Kidney epithelial cell (primary cell): ENCODE measurements around the gene VEGFB. TPM values are rescaled to one million over a fixed set of nuclear protein-coding genes. Genes with fewer than 3 reads are reported as not detected.

Source experiments
- DNase-seq: peaks from one replicate; pipeline ENCODE4 v3.0.0-alpha.2; 2010; ENCODE audit warnings: low read depth
- H3K27me3 ChIP-seq: 2 replicates; pipeline ENCODE4 v1.6.0; 2011; ENCODE audit warnings: low read length; ENCODE audit not compliant: control insufficient read depth, insufficient read depth
- H3K36me3 ChIP-seq: 2 replicates; pipeline ENCODE4 v1.5.1; 2011; ENCODE audit warnings: low read length; ENCODE audit not compliant: control insufficient read depth, insufficient read depth
- H3K4me3 ChIP-seq: 2 replicates; pipeline ENCODE4 v1.5.1; 2011; ENCODE audit warnings: low read depth, mild to moderate bottlenecking, control low read depth, low read length
- CTCF ChIP-seq: IDR thresholded peaks from 2 replicates; pipeline ENCODE4 v1.5.1; 2011; ENCODE audit warnings: mild to moderate bottlenecking, moderate library complexity, low read length, control low read depth, inconsistent platforms; ENCODE audit not compliant: insufficient read depth, poor library complexity, severe bottlenecking
- total RNA-seq: library from RNA; depleted of rRNA; stranded (reverse); fragments of >200 nt; gene quantifications from 2 replicates; pipeline ENCODE4 v1.2.3, GENCODE V29; 2015

The VEGFB gene
- total RNA-seq, 1 donor from 2014 or later, result 54.7 TPM

DNA sequence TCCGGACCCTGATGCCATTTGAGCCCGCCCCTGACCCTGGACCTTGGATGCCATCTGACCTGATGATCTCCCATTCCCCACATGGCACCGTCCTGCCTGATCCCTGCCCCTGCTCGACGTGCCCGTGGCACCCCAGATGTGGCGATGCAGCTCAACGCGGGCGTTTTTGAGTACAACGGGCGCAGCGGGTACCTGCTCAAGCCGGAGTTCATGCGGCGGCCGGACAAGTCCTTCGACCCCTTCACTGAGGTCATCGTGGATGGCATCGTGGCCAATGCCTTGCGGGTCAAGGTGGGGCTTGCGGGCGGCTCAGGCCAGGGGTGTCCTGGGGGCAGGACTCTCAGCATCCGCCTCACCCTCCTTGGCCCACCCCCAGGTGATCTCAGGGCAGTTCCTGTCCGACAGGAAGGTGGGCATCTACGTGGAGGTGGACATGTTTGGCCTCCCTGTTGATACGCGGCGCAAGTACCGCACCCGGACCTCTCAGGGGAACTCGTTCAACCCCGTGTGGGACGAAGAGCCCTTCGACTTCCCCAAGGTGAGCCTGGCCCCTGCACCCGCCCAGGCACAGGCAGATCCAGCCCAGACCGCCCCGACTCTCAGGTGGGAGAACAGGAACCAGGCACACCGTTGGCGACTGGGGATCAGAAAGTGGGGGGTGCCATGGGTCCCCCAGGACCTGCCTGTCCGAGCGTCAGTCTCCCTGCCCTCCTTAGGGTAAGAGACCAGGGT, 28.1 kb downstream of the VEGFB start:
- DNase-seq, result no peak
- Histone ChIP-seq H3K36me3 (peaks cover 3% of the 10 kb centered on the region), H3K27me3 (no peaks in the 10 kb centered on the region), H3K4me3 (no peak overlapping the region)
- TF ChIP-seq CTCF, result no peak

- DNase-seq, result no peak
- H3K36me3 ChIP-seq, result peaks cover 3% of the 10 kb centered on the region
These were observed 28.9 kb downstream of the VEGFB start for GRCh38 chr11:64263021-64263946.

DNA sequence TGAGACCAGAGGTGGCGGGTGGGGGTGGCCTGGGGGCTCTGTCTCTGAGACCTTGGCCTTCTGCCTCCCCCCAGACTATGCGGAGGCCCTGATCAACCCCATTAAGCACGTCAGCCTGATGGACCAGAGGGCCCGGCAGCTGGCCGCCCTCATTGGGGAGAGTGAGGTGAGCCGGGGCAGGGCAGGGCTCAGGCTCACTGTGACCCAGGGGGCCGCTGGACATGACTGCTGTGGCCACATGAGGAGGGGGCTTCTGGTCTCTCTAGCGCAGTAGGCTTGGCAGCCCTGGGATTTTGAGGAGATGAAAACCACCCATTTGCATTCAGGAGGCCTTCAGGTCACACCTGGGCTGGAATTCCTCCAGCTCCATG, 29.5 kb downstream of the VEGFB start:
- DNase-seq, result no peak
- H3K27me3 ChIP-seq, result no peaks in the 10 kb centered on the region
- H3K36me3 ChIP-seq, result peaks cover 3% of the 10 kb centered on the region
- TF ChIP-seq CTCF, result no peak
- H3K4me3 ChIP-seq, result no peak overlapping the region

More at GRCh38 chr11:64263021-64263946, 28.9 kb downstream of the VEGFB start:
- no peak for TF ChIP-seq CTCF
- no peaks in the 10 kb centered on the region for H3K27me3 ChIP-seq
- H3K4me3 ChIP-seq, result no peak overlapping the region

DNA sequence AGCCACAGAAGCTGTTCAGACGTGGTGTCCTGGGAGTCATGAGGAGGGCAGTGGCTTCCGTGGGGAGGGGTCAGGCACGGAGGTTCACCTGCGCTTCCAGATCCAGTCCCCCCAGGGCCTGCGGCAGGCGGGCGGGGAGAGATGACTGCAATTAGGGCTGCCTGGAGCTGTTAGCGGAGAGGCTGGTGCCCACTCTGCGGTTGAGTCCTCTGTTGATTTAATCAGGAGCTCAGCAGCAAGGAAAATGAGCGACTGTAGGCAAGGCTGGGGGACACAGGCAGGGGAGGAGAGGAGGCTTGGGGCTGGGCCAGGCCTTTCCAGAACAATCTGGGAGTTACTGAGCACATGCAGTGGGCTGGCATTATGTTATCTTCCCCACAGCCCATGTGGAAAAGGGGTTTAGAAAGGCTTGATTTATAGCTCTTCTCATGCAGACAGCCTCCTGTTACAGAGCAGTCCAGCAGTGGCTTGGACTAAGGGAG, 30.0 kb downstream of the VEGFB start:
- Histone ChIP-seq H3K27me3 (no peaks in the 10 kb centered on the region), H3K4me3 (no peak overlapping the region), H3K36me3 (peaks cover 3% of the 10 kb centered on the region)
- no peak for TF ChIP-seq CTCF
- no peak for DNase-seq

- Histone ChIP-seq H3K27me3 (no peaks in the 10 kb centered on the region), H3K36me3 (peaks cover 3% of the 10 kb centered on the region), H3K4me3 (no peak overlapping the region)
- no peak for TF ChIP-seq CTCF
- DNase-seq, result no peak
These were observed 31.1 kb downstream of the VEGFB start for GRCh38 chr11:64265176-64266160.
